Central memory CD8-positive, alpha-beta T cell (primary cell): ENCODE results near the gene CGB8.
"Not testable (repeated sequence)": the region's sequence is repeated elsewhere in the genome, so short reads cannot be mapped to it uniquely, and the experiment has no call there.

Experiments
- ATAC-seq: fragments of 150-1000 bp; cut with Tn5 transposase; replicated peaks from 2 replicates; pipeline ENCODE4 v1.10.0; 2022; ENCODE audit warnings: mild to moderate bottlenecking, moderate FRiP score, moderate number of reproducible peaks; ENCODE audit not compliant: poor library complexity, severe bottlenecking; ENCODE audit errors: extremely low read depth
- DNase-seq, 2 donors: peaks; one replicate each; pipeline ENCODE4 v3.0.0; 2021; ENCODE audit warnings: low spot score in 2 of 2
- H3K27ac Mint-ChIP-seq: one replicate; pipeline ENCODE4 v1.8.0; 2022; ENCODE audit warnings: low read depth, mild to moderate bottlenecking, moderate library complexity, mixed read lengths
- H3K27me3 Mint-ChIP-seq: one replicate; pipeline ENCODE4 v1.8.0; 2022; ENCODE audit warnings: mixed read lengths
- H3K36me3 Mint-ChIP-seq: one replicate; pipeline ENCODE4 v1.8.0; 2022; ENCODE audit warnings: mild to moderate bottlenecking, moderate library complexity, mixed read lengths; ENCODE audit not compliant: insufficient read depth
- H3K4me1 Mint-ChIP-seq: one replicate; pipeline ENCODE4 v1.8.0; 2022; ENCODE audit warnings: mixed read lengths
- H3K4me3 Mint-ChIP-seq: one replicate; pipeline ENCODE4 v1.8.0; 2022; ENCODE audit warnings: mild to moderate bottlenecking, moderate library complexity, mixed read lengths
- H3K9me3 Mint-ChIP-seq: one replicate; pipeline ENCODE4 v1.8.0; 2022; ENCODE audit warnings: mixed read lengths

CGB8 gene

GRCh38 chr19:49049011-49049410 is at the start of gene CGB8:
TSS of gene CGB8 (minus strand) at chr19:49049111. CDS start at chr19:49048739, 372 bp downstream.
- not testable (repeated sequence) for DNase-seq, H3K36me3 Mint-ChIP-seq, H3K9me3 Mint-ChIP-seq, H3K27ac Mint-ChIP-seq, H3K27me3 Mint-ChIP-seq, H3K4me1 Mint-ChIP-seq, H3K4me3 Mint-ChIP-seq, ATAC-seq

DNA sequence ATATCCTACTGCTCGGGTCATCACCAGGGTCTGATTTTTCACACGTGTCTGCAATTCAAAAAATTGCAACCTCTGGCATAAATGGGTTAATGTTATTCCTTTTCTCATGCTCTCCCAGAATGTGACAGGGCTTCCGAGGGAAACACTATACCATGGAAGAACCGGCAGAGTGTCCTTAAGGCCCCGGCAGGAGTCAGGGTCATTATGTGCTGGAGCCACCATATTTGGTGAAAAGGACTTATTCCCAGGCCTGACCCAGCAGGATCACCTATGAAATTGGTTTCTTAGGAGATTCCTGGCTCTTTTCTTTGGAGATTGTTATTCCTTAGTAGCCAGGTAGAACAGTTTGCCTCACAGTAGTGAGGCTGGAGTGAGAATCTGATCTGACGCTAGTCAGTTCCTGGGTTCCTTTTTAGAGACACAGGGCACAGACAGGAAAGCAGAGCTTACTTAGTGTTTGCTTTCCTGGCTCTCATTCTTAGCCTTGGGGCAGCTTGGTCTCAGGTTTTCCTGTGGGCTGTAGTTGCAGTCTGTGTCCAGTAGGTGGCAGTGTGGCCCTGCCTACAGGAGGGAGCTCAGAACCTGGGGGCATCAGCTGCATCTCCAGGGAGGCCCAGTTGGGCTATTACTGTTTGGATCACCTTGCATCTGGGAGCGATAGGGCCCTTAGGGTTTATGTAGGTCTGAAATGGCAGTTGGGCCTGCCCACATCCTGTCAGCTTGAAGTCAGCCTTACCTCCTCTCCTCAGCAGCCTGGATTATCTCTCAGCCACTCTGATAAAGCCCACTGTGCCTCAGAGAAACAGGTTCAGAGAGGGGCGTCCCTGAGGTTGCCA is 48.8 kb upstream of the CGB8 start:
- peak; percentile 69 to 73 for DNase-seq
- no peaks in the 10 kb centered on the region for H3K27me3 Mint-ChIP-seq
- H3K4me3 Mint-ChIP-seq = no peak overlapping the region
- H3K36me3 Mint-ChIP-seq = peaks cover 65% of the 10 kb centered on the region
- H3K9me3 Mint-ChIP-seq = no peaks in the 10 kb centered on the region
- H3K27ac Mint-ChIP-seq = peak overlapping the region; percentile 29
- peaks cover 20% of the 10 kb centered on the region for H3K4me1 Mint-ChIP-seq
- ATAC-seq = peak; percentile 76

GRCh38 chr19:49094505-49095482 is 45.9 kb upstream of the CGB8 start:
- H3K9me3 Mint-ChIP-seq = no peaks in the 10 kb centered on the region
- H3K27me3 Mint-ChIP-seq = no peaks in the 10 kb centered on the region
- ATAC-seq (no peak), DNase-seq (no peak)
- no peak overlapping the region for H3K4me3 Mint-ChIP-seq
- peaks cover 74% of the 10 kb centered on the region for H3K36me3 Mint-ChIP-seq
- peaks cover 26% of the 10 kb centered on the region for H3K4me1 Mint-ChIP-seq
- no peak overlapping the region for H3K27ac Mint-ChIP-seq

- Mint-ChIP-seq H3K36me3 (peaks cover 65% of the 10 kb centered on the region), H3K27ac (no peak overlapping the region), H3K27me3 (no peaks in the 10 kb centered on the region), H3K4me1 (peaks cover 32% of the 10 kb centered on the region), H3K9me3 (no peaks in the 10 kb centered on the region), H3K4me3 (no peak overlapping the region)
- ATAC-seq (no peak), DNase-seq (no peak)
These were observed 43.8 kb upstream of the CGB8 start for GRCh38 chr19:49092686-49093085.

GRCh38 chr19:49091391-49092038 is 42.6 kb upstream of the CGB8 start:
- H3K27ac Mint-ChIP-seq = no peak overlapping the region
- ATAC-seq = no peak
- peaks cover 41% of the 10 kb centered on the region for H3K4me1 Mint-ChIP-seq
- no peak overlapping the region for H3K4me3 Mint-ChIP-seq
- no peaks in the 10 kb centered on the region for H3K27me3 Mint-ChIP-seq
- no peak for DNase-seq
- H3K36me3 Mint-ChIP-seq = peaks cover 60% of the 10 kb centered on the region
- H3K9me3 Mint-ChIP-seq = no peaks in the 10 kb centered on the region

DNA sequence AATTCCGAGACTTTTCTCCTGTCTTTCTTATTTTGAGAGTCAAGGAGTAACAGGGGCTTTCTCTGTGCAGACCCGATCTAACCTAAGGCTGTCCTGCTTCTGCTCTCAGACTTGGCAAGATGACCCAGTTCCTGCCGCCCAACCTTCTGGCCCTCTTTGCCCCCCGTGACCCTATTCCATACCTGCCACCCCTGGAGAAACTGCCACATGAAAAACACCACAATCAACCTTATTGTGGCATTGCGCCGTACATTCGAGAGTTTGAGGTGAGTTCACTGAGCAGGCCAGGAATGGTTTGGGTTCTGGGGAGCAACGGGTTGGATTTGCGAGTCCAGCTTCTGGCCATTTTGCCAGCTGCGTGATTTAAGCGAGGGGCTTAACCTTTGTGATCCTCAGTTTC is 37.4 kb upstream of the CGB8 start:
- DNase-seq (no peak), ATAC-seq (no peak)
- peak overlapping the region; percentile 96 for H3K27ac Mint-ChIP-seq
- H3K4me3 Mint-ChIP-seq = peak overlapping the region; percentile 94
- H3K9me3 Mint-ChIP-seq = no peaks in the 10 kb centered on the region
- peaks cover 44% of the 10 kb centered on the region for H3K36me3 Mint-ChIP-seq
- peaks cover 41% of the 10 kb centered on the region for H3K4me1 Mint-ChIP-seq
- H3K27me3 Mint-ChIP-seq = no peaks in the 10 kb centered on the region

- DNase-seq (no peak), ATAC-seq (no peak)
- Mint-ChIP-seq H3K4me3 (peak overlapping the region; percentile 94), H3K36me3 (peaks cover 40% of the 10 kb centered on the region), H3K4me1 (peaks cover 37% of the 10 kb centered on the region), H3K27me3 (no peaks in the 10 kb centered on the region), H3K27ac (peak overlapping the region; percentile 96), H3K9me3 (no peaks in the 10 kb centered on the region)
These were observed 36.9 kb upstream of the CGB8 start for GRCh38 chr19:49085868-49086232.

- peak; percentile 93 for ATAC-seq
- Mint-ChIP-seq H3K4me1 (peaks cover 31% of the 10 kb centered on the region), H3K27me3 (no peaks in the 10 kb centered on the region), H3K36me3 (peaks cover 34% of the 10 kb centered on the region), H3K4me3 (peak within 1 kb of the TSS; percentile 94), H3K9me3 (no peaks in the 10 kb centered on the region), H3K27ac (peak within 1 kb of the TSS; percentile 96)
- peak; percentile 98 to 99 for DNase-seq
These were observed 36.3 kb upstream of the CGB8 start, which contains the start of gene SNRNP70 for GRCh38 chr19:49085020-49085867. TSS of gene SNRNP70 (plus strand) at chr19:49085451. CDS start at chr19:49086415, 964 bp downstream.

- ATAC-seq = no peak
- H3K4me1 Mint-ChIP-seq = peaks cover 27% of the 10 kb centered on the region
- H3K36me3 Mint-ChIP-seq = peaks cover 28% of the 10 kb centered on the region
- no peaks in the 10 kb centered on the region for H3K9me3 Mint-ChIP-seq
- H3K27ac Mint-ChIP-seq = peak overlapping the region; percentile 96
- H3K4me3 Mint-ChIP-seq = peak overlapping the region; percentile 94
- no peaks in the 10 kb centered on the region for H3K27me3 Mint-ChIP-seq
- DNase-seq = peak in 1 of 2 donors; percentile 24
These were observed 35.5 kb upstream of the CGB8 start for GRCh38 chr19:49084206-49085019.

DNA sequence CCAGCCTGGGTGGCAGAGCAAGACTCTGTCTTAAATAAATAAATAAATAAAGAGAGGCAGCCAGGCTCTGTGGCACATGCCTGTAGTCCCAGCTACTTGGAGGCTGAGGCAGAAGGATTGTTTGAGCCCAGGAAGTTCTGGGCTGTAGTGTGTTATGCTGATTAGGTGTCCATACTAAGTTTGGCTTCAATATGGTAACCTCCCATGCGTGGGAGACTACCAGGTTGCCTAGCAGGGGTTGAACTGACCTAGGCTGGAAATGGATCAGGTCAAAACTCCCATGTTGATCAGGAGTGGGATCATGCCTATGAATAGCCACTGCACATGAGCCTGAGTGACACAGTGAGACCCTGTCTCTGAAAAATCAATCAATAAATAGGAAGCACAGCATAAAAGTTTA is 32.4 kb upstream of the CGB8 start:
- no peak for ATAC-seq
- Mint-ChIP-seq H3K36me3 (peaks cover 15% of the 10 kb centered on the region), H3K4me3 (no peak overlapping the region), H3K4me1 (peaks cover 9% of the 10 kb centered on the region), H3K9me3 (no peaks in the 10 kb centered on the region), H3K27me3 (peaks cover 3% of the 10 kb centered on the region), H3K27ac (no peak overlapping the region)
- DNase-seq = no peak

DNA sequence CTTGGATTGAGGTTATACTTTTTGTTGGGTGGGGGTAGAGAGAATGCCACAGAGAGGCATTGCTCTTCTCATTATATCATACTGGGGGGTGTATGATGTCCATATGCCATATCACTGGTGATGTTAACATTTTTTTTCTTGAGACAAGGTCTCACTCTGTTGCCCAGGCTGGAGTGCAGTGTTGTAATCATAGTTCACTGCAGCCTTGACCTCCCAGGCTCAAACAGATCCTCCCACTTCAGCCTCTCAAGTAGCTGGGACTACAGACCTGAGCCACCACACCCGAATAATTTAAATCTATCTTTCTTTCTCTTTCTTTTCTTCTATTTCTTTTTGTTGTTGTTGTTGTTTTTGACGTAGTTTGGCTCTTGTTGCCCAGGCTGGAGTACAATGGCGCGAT is 31.5 kb upstream of the CGB8 start:
- H3K4me1 Mint-ChIP-seq = peaks cover 7% of the 10 kb centered on the region
- no peak for DNase-seq
- no peak for ATAC-seq
- H3K36me3 Mint-ChIP-seq = peaks cover 8% of the 10 kb centered on the region
- no peak overlapping the region for H3K27ac Mint-ChIP-seq
- no peaks in the 10 kb centered on the region for H3K9me3 Mint-ChIP-seq
- no peak overlapping the region for H3K4me3 Mint-ChIP-seq
- peaks cover 12% of the 10 kb centered on the region for H3K27me3 Mint-ChIP-seq
